Memory B cell (primary cell): ENCODE results near the gene NCOA3.
"Not testable (repeated sequence)": the region's sequence is repeated elsewhere in the genome, so short reads cannot be mapped to it uniquely, and the experiment has no call there.

ENCODE experiments used
- ATAC-seq: fragments of 150-1000 bp; cut with Tn5 transposase; 2 replicates; pipeline ENCODE4 v1.10.0; 2021; ENCODE audit warnings: low read depth, mild to moderate bottlenecking, moderate library complexity
- DNase-seq, 2 donors: peaks; one replicate each; pipeline ENCODE4 v3.0.0; 2022; ENCODE audit warnings: low spot score in 2 of 2
- H3K27ac Mint-ChIP-seq: one replicate; pipeline ENCODE4 v1.8.0; 2022; ENCODE audit warnings: mild to moderate bottlenecking, moderate library complexity, mixed read lengths
- H3K27me3 Mint-ChIP-seq: one replicate; pipeline ENCODE4 v1.8.0; 2022; ENCODE audit warnings: mixed read lengths
- H3K36me3 Mint-ChIP-seq: one replicate; pipeline ENCODE4 v1.8.0; 2022; ENCODE audit warnings: mild to moderate bottlenecking, mixed read lengths
- H3K4me1 Mint-ChIP-seq: one replicate; pipeline ENCODE4 v1.8.0; 2022; ENCODE audit warnings: mixed read lengths
- H3K4me3 Mint-ChIP-seq: one replicate; pipeline ENCODE4 v1.8.0; 2022; ENCODE audit warnings: mild to moderate bottlenecking, moderate library complexity, mixed read lengths
- H3K9me3 Mint-ChIP-seq: one replicate; pipeline ENCODE4 v1.8.0; 2022; ENCODE audit warnings: mixed read lengths

The NCOA3 gene

GRCh38 chr20:47501482-47502270, at the start of gene NCOA3:
Gene NCOA3 (plus strand): TSS chr20:47501887. CDS start chr20:47622248, 120,361 bp downstream.
- peaks cover 33% of the 10 kb centered on the region for H3K4me1 Mint-ChIP-seq
- no peaks in the 10 kb centered on the region for H3K9me3 Mint-ChIP-seq
- H3K36me3 Mint-ChIP-seq: peaks cover 11% of the 10 kb centered on the region
- DNase-seq: peak; percentile 85 to 86
- H3K27ac Mint-ChIP-seq: peak within 1 kb of the TSS; percentile 98
- ATAC-seq: peak; percentile 82
- no peaks in the 10 kb centered on the region for H3K27me3 Mint-ChIP-seq
- H3K4me3 Mint-ChIP-seq: peak within 1 kb of the TSS; percentile 100

GRCh38 chr20:47452736-47453161, 48.9 kb upstream of the NCOA3 start:
- H3K27me3 Mint-ChIP-seq: no peaks in the 10 kb centered on the region
- no peak for DNase-seq
- H3K27ac Mint-ChIP-seq: peak overlapping the region; percentile 81

GRCh38 chr20:47453167-47453782, 48.4 kb upstream of the NCOA3 start:
- no peak for DNase-seq
- H3K9me3 Mint-ChIP-seq: no peaks in the 10 kb centered on the region
- no peaks in the 10 kb centered on the region for H3K27me3 Mint-ChIP-seq
- peak; percentile 85 for ATAC-seq
- H3K4me1 Mint-ChIP-seq: peaks cover 23% of the 10 kb centered on the region
- peak overlapping the region; percentile 6 for H3K4me3 Mint-ChIP-seq
- peak overlapping the region; percentile 81 for H3K27ac Mint-ChIP-seq
- no peaks in the 10 kb centered on the region for H3K36me3 Mint-ChIP-seq

More at GRCh38 chr20:47452736-47453161, 48.9 kb upstream of the NCOA3 start:
- no peaks in the 10 kb centered on the region for H3K36me3 Mint-ChIP-seq
- no peak overlapping the region for H3K4me3 Mint-ChIP-seq
- H3K4me1 Mint-ChIP-seq: peaks cover 24% of the 10 kb centered on the region
- no peak for ATAC-seq
- no peaks in the 10 kb centered on the region for H3K9me3 Mint-ChIP-seq

GRCh38 chr20:47454298-47455132, 47.2 kb upstream of the NCOA3 start:
- Mint-ChIP-seq H3K9me3 (no peaks in the 10 kb centered on the region), H3K27me3 (no peaks in the 10 kb centered on the region), H3K4me1 (peaks cover 20% of the 10 kb centered on the region), H3K4me3 (no peak overlapping the region), H3K27ac (no peak overlapping the region), H3K36me3 (no peaks in the 10 kb centered on the region)
- DNase-seq (no peak), ATAC-seq (no peak)

GRCh38 chr20:47455133-47456040, 46.3 kb upstream of the NCOA3 start:
- Mint-ChIP-seq H3K36me3 (no peaks in the 10 kb centered on the region), H3K27ac (no peak overlapping the region), H3K9me3 (no peaks in the 10 kb centered on the region), H3K4me3 (no peak overlapping the region), H3K4me1 (peaks cover 18% of the 10 kb centered on the region), H3K27me3 (no peaks in the 10 kb centered on the region)
- DNase-seq (no peak), ATAC-seq (no peak)

GRCh38 chr20:47456041-47456537, 45.6 kb upstream of the NCOA3 start:
- Mint-ChIP-seq H3K36me3 (no peaks in the 10 kb centered on the region), H3K9me3 (no peaks in the 10 kb centered on the region), H3K27me3 (no peaks in the 10 kb centered on the region), H3K4me1 (peaks cover 16% of the 10 kb centered on the region), H3K27ac (peak overlapping the region; percentile 28), H3K4me3 (no peak overlapping the region)
- ATAC-seq (no peak), DNase-seq (no peak)

- DNase-seq: no peak
- Mint-ChIP-seq H3K4me3 (no peak overlapping the region), H3K4me1 (peaks cover 18% of the 10 kb centered on the region), H3K27ac (peak overlapping the region; percentile 8), H3K27me3 (no peaks in the 10 kb centered on the region), H3K9me3 (no peaks in the 10 kb centered on the region), H3K36me3 (no peaks in the 10 kb centered on the region)
- no peak for ATAC-seq
Measured at GRCh38 chr20:47456952-47457724, 44.5 kb upstream of the NCOA3 start.

- H3K27me3 Mint-ChIP-seq, H3K4me3 Mint-ChIP-seq, H3K36me3 Mint-ChIP-seq, H3K9me3 Mint-ChIP-seq, ATAC-seq, DNase-seq, H3K27ac Mint-ChIP-seq: not testable (repeated sequence)
- H3K4me1 Mint-ChIP-seq: peaks cover 12% of the 10 kb centered on the region
Measured at GRCh38 chr20:47458280-47459050, 43.2 kb upstream of the NCOA3 start.

- ATAC-seq (no peak), DNase-seq (no peak)
- Mint-ChIP-seq H3K27ac (no peak overlapping the region), H3K9me3 (no peaks in the 10 kb centered on the region), H3K36me3 (no peaks in the 10 kb centered on the region), H3K4me1 (peaks cover 9% of the 10 kb centered on the region), H3K4me3 (no peak overlapping the region), H3K27me3 (no peaks in the 10 kb centered on the region)
Measured at GRCh38 chr20:47459344-47460073, 42.2 kb upstream of the NCOA3 start.

- H3K4me3 Mint-ChIP-seq, H3K27ac Mint-ChIP-seq, H3K9me3 Mint-ChIP-seq, DNase-seq, H3K27me3 Mint-ChIP-seq, H3K4me1 Mint-ChIP-seq, H3K36me3 Mint-ChIP-seq, ATAC-seq: not testable (repeated sequence)
Measured at GRCh38 chr20:47460761-47461112, 41.0 kb upstream of the NCOA3 start.

GRCh38 chr20:47461120-47461685, 40.5 kb upstream of the NCOA3 start:
- H3K36me3 Mint-ChIP-seq: no peaks in the 10 kb centered on the region
- no peak overlapping the region for H3K27ac Mint-ChIP-seq
- DNase-seq (no peak), ATAC-seq (no peak)
- no peaks in the 10 kb centered on the region for H3K9me3 Mint-ChIP-seq
- no peaks in the 10 kb centered on the region for H3K27me3 Mint-ChIP-seq
- peaks cover 10% of the 10 kb centered on the region for H3K4me1 Mint-ChIP-seq
- no peak overlapping the region for H3K4me3 Mint-ChIP-seq
